GDM1 (cell line): ENCODE results near the gene EXOC3L1.

ENCODE experiments used
- DNase-seq: peaks from one replicate; lab custom pipeline; 2025; lab: John Stamatoyannopoulos, UW

EXOC3L1 gene

GRCh38 chr16:67181346-67181745 is 8.6 kb downstream of the EXOC3L1 start:
- DNase-seq = no peak

DNA sequence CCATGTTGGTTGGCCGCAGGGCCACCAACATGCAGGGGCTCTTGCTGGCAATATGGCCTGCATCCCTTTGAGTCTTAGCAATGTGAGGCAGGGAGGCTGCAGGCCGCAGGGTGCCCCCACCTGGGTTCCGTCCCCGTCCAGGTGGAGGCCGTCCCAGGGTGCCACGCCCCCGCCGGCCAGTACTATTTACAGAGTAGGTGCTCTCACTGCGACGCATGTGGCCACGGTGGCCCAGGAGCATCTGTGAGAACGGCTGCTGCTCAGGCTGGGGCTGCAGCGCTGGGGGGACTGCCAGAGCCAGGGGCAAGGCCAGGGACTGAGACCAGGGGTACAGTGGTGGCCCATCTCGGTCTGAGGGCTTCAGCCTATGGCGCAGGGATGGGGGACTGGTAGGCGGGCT is 9.8 kb downstream of the EXOC3L1 start:
- DNase-seq = no peak

GRCh38 chr16:67179421-67180080 is 10.4 kb downstream of the EXOC3L1 start:
- DNase-seq = no peak

DNA sequence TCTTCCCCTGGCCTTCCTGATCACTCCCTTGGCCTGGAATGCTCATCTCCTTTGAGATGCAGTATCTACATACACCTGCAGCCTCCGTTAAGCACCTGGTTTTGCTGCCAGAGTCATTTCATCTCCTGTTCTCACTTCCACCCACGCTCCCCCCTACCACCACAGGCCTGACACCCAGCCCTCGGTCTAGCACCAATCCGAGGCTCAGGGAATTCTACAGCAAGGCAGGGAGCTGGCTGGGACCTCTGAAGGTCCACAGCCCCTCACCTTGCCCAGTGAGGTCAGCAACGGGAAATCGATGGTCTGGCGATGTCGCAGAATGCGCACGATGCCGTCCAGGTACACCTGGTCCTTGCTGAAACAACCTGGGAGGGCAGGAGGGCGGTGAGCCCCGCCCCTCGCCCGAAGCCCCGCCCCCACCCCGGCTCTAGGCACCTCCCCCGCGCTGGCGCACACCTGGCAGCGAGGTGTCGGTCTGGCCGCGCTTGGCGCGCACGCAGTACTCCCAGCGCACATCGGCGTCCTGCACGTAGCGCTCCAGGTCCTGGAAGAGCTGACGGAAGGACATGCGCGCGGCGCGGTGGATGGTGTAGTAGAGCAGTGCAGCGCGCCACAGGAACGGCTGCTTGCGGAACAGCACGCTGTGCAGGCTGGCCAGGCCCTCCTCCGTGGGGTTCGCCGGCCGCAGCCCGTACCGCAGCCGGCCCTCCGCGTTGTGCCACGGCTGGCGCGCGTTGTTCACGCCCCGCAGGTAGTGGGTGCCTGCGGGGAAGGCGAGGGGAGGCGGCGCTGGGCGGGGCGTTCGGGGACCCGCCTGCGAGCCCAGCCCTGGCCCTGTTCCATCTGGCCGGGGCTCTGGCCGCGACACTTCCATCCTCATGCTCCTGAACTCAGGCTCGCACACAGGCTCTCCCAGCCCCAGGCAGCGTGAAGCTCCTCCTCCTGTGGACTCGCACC is 11.9 kb downstream of the EXOC3L1 start:
- DNase-seq = no peak

GRCh38 chr16:67176662-67177061 is 13.3 kb downstream of the EXOC3L1 start:
- DNase-seq = no peak

DNA sequence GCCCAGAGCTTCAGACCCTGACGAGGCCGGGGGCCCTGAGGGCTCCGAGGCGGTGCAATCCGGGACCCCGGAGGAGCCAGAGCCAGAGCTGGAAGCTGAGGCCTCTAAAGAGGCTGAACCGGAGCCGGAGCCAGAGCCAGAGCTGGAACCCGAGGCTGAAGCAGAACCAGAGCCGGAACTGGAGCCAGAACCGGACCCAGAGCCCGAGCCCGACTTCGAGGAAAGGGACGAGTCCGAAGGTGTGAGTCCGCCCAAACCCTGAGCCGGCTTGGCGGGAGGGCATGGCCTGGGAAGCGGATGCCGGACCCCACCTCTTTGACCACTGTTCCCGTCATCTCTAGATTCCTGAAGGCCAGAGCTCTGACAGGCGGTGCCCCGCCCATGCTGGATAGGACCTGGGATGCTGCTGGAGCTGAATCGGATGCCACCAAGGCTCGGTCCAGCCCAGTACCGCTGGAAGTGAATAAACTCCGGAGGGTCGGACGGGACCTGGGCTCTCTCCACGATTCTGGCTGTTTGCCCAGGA is 15.2 kb downstream of the EXOC3L1 start:
- DNase-seq = no peak

- DNase-seq = no peak
These were observed 15.9 kb downstream of the EXOC3L1 start for GRCh38 chr16:67173808-67174705.

DNA sequence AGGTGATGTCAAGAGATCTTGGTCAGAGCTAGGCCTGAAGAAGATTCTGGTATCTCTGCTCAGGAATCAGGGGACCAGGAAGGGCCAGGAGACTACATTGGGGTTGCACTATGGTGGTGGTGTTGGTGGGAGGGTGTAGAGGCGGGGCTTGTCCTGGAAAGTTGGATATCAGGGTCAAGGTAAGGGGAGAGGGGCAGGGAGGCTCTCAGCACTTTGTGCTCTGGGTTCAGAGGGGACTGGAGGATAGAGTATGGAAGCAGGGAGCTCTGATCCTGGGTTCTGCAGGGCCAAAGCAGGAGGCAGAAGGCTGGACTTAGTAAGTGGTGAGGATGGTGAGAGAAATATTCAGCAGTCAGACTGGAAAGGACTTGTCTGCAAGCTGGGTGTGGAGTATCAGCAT is 16.6 kb downstream of the EXOC3L1 start:
- DNase-seq = no peak

- no peak for DNase-seq
These were observed 18.8 kb downstream of the EXOC3L1 start for GRCh38 chr16:67170949-67171649.

GRCh38 chr16:67170168-67170948 is 19.6 kb downstream of the EXOC3L1 start, which contains the start of gene NOL3:
Gene NOL3, plus strand, starts transcription at chr16:67170538.
- no peak for DNase-seq

DNA sequence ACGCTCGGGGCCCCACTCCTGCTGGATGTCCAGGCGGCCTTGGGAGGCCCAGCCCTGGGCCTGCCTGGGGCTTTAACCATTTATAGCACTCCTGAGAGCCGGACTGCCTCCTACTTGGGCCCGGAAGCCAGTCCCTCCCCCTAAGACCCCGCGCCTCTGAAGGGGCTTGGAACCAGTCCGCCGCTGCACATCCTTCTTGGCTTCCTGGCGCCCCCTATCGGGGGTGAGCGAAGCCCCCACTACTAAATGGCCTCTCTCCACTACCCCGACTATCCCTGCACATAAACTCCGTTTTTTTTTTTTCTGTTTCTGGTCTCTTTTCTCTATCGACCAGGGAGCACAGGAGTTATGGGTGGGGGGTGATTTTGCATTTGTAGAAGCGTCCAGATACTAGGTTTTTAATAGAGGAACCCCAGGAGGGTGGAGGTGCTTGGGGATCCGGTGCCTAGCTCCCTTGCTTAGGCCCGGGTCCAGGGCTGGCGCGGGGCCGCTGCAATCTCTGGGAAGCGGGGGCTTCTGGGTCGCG is 20.2 kb downstream of the EXOC3L1 start:
- no peak for DNase-seq

DNA sequence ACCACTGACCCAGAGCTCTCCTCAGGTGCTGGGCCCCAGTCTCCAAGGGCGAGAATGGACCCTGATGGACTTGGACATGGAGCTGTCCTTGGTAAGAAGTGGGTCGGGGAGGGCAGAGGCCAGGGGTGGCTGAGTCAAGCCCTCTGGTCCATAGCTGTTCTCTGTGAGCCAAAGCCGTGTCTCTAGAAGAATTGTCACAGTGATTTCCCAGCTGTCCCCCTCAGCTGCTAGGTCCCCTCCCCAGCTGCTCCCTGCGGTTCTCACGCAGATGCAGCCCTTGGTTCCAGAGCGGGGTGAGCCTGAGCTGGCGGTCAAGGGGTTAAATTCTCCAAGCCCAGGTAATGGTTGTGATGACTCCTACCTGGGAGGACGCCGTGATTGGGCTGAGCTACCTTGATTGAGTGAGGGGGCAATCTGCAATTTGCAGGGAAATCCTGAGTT is 20.9 kb downstream of the EXOC3L1 start:
- no peak for DNase-seq

DNA sequence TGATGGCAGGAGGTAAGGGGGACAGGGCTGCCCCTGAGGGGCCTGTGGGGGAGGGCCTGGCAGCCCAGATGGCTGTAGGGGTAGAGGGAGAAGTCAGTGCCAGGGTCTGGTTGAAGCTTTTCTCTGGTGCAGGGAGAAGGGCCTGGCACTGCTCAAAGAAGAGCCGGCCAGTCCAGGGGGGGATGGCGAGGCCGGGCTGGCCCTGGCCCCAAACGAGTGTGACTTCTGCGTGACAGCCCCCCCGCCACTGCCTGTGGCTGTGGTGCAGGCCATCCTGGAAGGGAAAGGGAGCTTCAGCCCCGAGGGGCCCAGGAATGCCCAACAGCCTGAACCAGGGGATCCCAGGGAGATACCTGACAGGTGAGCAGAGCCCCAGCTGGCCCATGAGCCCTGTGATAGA is 22.3 kb downstream of the EXOC3L1 start:
- DNase-seq = no peak

- DNase-seq = no peak
These were observed 23.3 kb downstream of the EXOC3L1 start for GRCh38 chr16:67166598-67167168.

GRCh38 chr16:67166110-67166547 is 23.8 kb downstream of the EXOC3L1 start:
- DNase-seq = no peak

DNA sequence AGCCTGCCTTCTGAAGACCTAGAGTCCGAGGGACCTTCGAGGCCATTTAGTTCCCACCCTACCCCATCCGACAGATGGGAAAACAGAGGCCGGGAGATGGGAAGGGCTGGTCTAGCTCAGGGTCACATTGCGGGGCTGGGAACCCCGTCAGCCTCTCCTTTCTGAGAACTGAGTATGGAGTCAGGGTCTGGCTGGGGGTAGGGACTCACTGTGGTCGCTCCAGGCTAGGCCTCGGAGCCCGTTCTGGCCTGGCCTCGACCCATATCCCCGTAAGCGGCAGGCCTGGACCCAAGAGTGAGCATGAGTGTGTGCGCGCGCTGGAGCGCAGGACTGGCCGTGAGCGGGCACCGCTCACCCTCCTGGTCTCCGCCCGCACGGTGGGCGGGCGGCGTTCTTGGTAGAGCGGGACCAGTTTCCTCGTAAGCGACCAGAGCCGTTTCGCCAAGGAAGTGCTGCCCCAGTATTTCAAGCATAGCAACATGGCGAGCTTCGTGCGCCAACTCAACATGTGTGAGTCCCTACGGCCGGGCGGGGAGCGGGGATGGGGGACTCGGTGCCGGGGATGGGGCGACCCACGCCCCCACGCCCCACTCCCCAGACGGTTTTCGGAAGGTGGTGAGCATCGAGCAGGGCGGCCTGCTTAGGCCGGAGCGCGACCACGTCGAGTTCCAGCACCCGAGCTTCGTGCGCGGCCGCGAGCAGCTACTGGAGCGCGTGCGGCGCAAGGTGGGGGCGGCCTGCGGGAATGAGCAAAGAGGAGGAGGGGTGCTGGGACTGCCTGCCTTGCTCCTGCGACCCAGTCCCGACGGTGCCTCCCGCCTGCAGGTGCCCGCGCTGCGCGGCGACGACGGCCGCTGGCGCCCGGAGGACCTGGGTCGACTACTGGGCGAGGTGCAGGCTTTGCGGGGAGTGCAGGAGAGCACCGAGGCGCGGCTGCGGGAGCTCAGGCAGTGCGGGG is 24.5 kb downstream of the EXOC3L1 start:
- DNase-seq = no peak

DNA sequence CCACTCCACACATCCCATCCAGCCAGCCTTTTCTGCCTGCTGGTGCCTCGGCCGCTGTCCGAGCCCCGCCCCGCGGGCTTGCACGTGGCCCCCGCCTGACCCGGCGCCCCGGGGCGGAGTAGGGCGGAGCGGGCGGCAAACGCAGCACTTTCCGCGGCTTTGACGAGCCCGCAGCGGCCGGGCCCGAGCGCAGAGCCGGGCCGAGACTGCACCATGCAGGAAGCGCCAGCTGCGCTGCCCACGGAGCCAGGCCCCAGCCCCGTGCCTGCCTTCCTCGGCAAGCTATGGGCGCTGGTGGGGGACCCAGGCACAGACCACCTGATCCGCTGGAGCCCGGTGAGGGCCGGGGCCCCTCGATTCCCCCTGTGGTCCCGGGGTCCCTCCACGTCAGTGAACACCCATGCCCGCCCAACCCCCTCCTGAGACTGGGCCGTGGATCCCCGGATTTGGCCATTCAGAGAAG is 25.3 kb downstream of the EXOC3L1 start, which contains the start of gene HSF4:
TSS of gene HSF4 (plus strand) at position 147 of the 463 bp plus-strand sequence. CDS start at position 214, 67 bp downstream.
- DNase-seq = no peak

- no peak for DNase-seq
These were observed 25.9 kb downstream of the EXOC3L1 start for GRCh38 chr16:67163999-67164558.
